GM21367 (cell line): ENCODE results near the gene TRAFD1.

ENCODE experiments used
- ATAC-seq: cut with Tn5 transposase; IDR thresholded peaks from one replicate; pipeline ENCODE4 v1.9.1; 2021; ENCODE audit not compliant: unreplicated experiment

The TRAFD1 gene

DNA sequence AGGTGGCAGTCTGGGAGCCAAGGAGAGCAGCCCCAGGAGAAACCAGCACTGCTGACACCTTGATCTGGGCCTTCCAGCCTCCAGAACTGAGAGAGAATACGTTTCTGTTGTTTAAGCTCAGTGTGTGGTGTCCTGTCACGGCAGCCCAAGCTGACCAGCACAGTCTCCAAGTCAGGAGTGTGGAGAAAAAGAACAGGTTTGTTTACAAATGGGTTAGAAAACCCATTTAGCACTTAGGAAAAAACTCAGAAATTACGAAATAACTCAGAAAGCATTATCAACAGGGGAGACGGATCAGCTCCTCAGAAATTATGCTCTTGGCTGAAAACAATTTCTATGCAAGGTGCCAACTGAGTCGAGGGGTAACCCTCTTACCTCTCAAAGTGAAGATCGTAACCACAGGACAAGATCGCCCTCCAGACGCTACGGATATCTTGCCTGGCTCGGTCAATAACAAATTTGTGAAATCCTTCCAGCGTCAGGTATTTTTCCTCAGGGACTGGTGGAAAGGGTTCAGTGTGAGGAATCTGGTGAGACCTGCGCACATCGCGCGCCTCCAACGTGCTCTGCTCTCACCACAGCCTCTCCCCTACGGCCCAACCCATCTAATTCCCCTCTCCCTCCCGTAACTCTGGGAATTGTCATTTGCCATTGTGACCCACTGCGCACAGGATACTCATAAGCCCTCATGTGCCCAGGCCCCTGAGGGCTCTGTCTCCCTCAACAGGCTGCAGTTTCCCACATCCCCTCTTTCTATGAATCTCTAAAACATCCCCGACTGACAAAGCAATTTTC, 50.2 kb downstream of the TRAFD1 start:
- ATAC-seq = no peak

- ATAC-seq = no peak
These were observed 51.1 kb downstream of the TRAFD1 start for GRCh38 chr12:112176321-112177010.

- ATAC-seq = no peak
These were observed 53.4 kb downstream of the TRAFD1 start for GRCh38 chr12:112178796-112179195.

DNA sequence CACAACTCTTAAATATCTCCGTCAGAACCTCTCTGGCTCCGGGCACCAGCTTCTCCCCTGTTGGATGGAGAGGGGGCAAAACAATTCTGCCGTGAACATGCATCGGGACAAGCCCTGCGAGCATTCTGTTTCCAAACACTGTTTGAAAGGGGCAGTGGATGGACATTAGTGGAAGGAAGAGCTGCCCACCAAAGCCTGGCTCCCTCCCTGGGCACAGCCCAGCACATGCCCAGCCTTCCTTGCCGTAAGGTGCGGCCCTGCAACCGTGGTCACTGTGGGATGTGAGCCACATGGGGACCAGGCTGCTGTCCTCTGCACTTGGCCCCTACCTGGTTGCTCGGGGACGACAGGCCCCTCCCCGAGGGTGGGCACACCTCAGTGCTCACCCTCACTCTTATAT, 54.0 kb downstream of the TRAFD1 start:
- no peak for ATAC-seq

GRCh38 chr12:112179916-112180315, 54.6 kb downstream of the TRAFD1 start:
- ATAC-seq = no peak

- no peak for ATAC-seq
These were observed 55.1 kb downstream of the TRAFD1 start for GRCh38 chr12:112180422-112180821.

GRCh38 chr12:112182499-112182898, 57.1 kb downstream of the TRAFD1 start:
- no peak for ATAC-seq

DNA sequence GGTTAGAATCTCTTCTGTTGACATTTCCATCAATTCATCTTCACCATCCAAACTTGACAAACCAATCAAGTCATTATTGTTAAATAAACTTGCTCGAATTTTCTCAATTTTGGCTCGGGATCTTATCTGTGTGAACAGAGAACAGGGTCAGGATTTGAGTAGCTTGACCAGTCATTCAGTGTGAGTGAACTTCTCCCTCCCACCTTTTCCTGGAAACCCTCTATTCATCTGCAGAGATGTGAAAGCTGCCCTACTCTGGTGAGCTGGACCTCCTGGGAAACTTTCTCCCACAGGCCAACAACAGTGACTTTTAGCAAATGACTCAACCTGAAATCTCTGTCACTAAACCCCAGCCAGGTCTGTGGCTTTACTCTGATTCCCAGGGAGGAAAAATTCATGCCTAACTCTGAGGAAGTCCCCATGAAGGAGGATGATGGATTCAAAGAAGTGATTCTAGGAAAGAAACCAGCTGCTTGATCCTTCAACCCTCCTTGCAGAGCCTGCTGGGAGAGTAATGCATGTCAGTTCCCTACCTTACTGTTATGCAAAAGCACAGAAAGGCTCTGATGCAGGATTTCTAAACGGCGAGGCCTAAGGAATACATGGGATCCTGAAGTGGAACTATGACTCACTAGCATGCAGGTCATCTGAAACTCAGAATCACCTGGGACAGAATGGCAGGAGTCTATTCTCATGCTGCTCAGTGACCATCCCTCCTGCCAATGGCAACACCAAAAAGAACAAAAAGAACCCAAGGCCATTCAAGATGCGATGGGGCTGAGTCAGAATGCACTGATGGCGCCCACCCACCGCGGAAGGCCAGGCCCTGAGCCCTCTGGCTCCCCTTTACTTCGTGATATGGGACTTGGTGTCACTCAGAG, 58.0 kb downstream of the TRAFD1 start:
- ATAC-seq = no peak

GRCh38 chr12:112184056-112184887, 58.9 kb downstream of the TRAFD1 start:
- no peak for ATAC-seq

DNA sequence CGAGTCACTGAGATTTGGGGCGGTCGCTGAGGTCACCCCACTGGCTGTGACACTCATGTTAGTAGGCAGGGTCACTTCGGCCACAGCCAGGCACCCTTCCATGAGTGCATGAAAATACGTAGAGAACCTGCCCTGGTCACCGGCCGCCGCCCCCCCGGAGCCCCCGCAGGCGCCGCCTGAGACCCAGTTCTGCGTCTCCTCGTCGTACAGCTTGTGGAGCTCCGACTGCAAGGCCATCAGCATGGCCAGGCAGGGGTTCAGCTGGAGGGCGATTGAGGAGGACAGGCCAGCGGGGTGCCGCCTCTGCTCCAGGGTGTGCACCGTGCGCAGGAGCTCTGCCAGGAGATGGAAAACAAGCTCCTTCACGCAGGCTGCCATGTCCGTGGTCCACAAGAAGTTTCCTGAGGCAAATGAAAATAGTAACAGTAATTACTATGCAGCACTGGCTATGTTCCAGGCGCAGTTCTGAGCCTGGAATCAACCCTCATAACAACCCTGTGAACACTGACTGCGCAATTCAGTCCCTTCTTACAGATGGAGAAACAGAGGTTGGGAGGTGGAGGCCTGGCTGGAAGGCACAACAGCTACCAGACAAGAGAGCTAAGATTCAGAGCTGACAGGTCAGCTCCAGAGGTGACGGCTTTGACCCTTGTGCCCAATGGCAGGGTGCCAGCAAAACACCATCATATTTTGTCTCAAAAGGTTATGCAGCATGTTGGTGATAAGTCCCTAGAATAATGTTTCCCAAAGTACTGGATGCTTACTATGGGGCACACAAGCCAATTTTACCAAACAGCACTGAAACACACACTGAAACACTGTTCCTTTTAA, 59.9 kb downstream of the TRAFD1 start:
- no peak for ATAC-seq

GRCh38 chr12:112188130-112188830, 62.9 kb downstream of the TRAFD1 start:
- no peak for ATAC-seq

GRCh38 chr12:112190231-112191025, 65.1 kb downstream of the TRAFD1 start:
- no peak for ATAC-seq

- ATAC-seq = no peak
These were observed 65.8 kb downstream of the TRAFD1 start for GRCh38 chr12:112191201-112191600.

- ATAC-seq = no peak
These were observed 66.5 kb downstream of the TRAFD1 start for GRCh38 chr12:112191840-112192321.

- ATAC-seq = no peak
These were observed 67.1 kb downstream of the TRAFD1 start for GRCh38 chr12:112192475-112192874.

DNA sequence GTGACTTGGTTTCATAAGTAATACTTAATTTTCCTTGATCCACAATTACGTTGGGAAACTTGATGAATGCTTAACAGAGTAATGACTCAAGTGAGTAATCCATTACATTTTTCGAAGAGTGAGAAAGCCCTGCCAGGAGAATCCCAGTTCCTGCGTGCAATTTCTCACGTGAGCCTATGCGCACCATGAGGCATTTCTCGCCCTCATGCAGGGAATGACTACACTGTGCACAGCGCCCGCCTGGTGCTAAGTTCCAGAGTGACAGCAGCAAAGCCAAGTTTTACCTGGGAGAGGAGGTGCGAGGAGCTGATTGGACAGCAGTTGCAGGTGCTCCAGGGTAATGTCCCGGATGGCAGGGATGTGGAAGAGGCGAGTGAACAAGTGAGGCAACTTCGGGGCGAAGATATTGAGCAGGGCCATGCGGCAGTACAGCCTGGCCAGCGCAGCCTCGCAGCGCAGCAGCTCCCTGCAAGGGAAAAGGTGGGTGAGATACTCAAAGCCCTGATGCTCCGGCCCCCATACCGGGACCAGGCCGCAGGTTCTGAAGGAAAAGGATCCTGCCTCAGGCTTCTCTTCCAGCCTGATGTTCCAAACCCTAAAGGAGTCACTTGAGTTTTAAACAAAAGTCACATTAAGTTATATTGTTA, 69.4 kb downstream of the TRAFD1 start:
- ATAC-seq = no peak

DNA sequence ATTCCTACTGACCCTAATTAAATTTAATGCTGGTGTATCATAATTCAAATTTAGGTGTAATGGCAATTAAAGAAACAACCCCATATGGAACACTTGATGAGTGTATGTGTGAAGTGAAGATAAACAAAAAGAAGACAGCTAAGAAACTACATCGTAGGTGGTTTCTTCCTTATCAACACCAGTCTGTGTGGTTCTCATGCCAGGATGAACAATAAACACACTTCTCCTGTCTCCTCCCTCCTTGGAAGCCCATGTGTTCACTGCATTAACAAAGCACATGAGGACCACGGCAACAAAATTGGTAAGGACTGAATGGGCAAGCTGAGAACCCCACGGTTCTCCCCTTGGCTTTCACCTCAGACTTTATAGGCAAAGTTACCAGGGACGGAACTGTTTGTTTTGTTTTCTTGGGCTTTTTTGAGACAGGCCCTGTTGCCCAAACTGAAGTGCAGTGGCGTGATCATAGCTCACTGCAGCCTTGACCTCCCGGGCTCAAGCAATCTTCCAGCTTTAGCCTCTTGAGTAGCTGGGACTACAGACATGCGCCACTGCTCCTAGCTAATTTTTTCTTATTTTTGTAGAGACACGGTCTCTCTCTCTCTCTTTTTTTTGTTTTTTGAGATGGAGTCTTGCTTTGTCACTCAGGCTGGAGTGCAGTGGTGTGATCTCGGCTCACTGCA, 71.0 kb downstream of the TRAFD1 start:
- no peak for ATAC-seq
